ENCODE results near the gene GYPE.
"Not testable (repeated sequence)": the region's sequence is repeated elsewhere in the genome, so short reads cannot be mapped to it uniquely, and the experiment has no call there.

Gene GYPE

DNA sequence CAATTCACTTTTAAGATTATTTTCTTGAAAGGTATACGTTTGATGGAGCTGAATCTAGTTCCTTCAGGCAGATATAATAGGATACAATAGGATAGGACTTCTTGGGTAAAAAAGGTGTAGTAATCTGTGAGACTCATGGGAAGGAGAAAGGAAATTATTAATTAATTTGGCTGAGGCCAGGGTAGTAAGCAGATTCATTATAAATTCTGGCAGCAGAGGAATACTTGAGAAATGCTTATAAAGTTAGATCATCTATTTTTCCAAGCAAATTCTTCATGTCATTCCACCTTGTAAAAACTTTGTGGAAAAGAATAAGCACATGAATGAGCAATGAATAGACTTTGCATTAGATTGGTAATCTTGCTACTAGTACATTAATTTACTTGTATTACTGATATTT, 46.9 kb downstream of the GYPE start:
- TF ChIP-seq, protein P1, sequence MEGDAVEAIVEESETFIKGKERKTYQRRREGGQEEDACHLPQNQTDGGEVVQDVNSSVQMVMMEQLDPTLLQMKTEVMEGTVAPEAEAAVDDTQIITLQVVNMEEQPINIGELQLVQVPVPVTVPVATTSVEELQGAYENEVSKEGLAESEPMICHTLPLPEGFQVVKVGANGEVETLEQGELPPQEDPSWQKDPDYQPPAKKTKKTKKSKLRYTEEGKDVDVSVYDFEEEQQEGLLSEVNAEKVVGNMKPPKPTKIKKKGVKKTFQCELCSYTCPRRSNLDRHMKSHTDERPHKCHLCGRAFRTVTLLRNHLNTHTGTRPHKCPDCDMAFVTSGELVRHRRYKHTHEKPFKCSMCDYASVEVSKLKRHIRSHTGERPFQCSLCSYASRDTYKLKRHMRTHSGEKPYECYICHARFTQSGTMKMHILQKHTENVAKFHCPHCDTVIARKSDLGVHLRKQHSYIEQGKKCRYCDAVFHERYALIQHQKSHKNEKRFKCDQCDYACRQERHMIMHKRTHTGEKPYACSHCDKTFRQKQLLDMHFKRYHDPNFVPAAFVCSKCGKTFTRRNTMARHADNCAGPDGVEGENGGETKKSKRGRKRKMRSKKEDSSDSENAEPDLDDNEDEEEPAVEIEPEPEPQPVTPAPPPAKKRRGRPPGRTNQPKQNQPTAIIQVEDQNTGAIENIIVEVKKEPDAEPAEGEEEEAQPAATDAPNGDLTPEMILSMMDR (IDR thresholded peaks at IDR 0.05; ENCODE audit: poor library complexity, severe bottlenecking), result no peak
- no peak for ATAC-seq (ENCODE audit: low read depth)
- DNase-seq (ENCODE audit: low spot score), result no peak

DNA sequence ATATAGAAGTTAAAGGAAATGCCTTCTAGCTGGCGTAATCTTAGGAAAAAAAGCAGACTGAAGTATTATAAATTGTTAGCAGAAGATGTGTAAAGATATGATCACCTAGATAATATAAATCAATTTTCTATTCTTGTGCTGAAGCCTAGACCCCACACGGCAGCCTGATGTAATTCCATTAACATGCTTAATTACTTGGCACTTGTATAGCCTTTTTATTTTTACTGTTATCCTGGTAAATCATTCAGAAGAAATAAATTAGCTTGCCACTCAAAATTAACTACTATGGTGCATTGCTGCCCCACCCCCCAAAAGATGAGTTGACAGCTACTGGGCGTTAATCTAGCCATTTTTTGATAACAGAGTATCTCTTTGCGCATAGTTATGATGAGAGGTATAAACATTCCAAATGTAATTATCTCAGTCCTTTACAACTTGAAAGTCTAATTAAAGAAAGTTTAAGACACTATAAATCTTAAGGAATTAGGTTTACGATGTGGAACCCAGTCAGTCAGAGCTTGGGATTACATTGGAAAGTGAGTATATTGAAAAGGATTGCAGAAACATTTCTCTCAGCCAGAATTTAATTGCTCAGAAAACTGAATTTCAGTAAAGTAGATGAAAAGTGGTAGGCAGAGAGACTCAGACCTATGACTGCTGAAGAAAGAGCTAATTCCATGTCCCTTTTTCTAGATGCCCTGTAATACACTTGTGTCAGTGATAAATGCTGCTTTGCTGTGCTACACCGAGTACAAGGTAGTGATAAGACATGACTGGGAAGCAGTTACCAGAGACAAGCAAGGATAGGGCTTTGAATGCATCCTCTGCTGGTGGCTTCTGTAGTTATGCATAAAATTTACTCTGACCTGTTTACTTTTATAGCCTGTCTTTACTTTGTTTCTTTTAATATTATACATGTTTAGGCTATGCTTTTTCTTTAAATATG, 47.7 kb downstream of the GYPE start:
- DNase-seq (ENCODE audit: low spot score); ATAC-seq (ENCODE audit: low read depth); H3K27ac ChIP-seq (ENCODE audit: poor library complexity, severe bottlenecking); H3K4me3 ChIP-seq (ENCODE audit: severe bottlenecking); H3K27me3 ChIP-seq (ENCODE audit: insufficient read depth, poor library complexity, severe bottlenecking); H3K36me3 ChIP-seq (ENCODE audit: low read depth); H3K9me3 ChIP-seq (ENCODE audit: severe bottlenecking); H3K4me1 ChIP-seq (ENCODE audit: insufficient read depth, poor library complexity, severe bottlenecking): not testable (repeated sequence)

More for the DNA sequence above, 46.9 kb downstream of the GYPE start:
- Histone ChIP-seq H3K27me3 (ENCODE audit: insufficient read depth, poor library complexity, severe bottlenecking) (no peaks in the 10 kb centered on the region), H3K36me3 (ENCODE audit: low read depth) (no peaks in the 10 kb centered on the region), H3K4me3 (ENCODE audit: severe bottlenecking) (no peak overlapping the region), H3K9me3 (ENCODE audit: severe bottlenecking) (no peaks in the 10 kb centered on the region), H3K27ac (ENCODE audit: poor library complexity, severe bottlenecking) (no peak overlapping the region), H3K4me1 (ENCODE audit: insufficient read depth, poor library complexity, severe bottlenecking) (no peaks in the 10 kb centered on the region)

DNA sequence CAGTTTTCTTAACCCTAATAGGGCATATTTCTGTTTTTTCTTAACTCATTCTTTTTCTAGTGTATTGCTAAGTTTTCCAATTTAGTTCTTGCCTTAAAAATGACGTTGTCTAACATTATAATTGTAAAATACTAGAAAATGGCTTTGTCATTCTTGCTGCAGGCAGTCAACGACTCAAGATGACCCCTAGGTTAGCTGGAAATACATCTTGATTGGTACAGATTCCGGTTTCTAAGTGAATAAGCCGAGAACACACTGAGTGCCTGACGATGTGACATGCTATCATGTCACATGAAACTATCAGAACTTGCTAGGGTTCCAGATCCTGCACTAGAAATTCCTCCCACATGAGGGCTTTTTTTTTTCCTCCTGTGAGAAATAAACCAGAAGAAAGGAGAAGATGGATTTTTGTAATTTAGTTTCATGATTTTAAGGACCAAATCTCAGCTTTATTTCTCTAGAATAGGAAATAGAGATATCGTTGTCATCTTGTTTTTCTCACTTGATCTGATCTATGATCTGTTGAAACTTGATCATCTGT, 49.3 kb downstream of the GYPE start:
- ATAC-seq (ENCODE audit: low read depth); H3K27me3 ChIP-seq (ENCODE audit: insufficient read depth, poor library complexity, severe bottlenecking); H3K36me3 ChIP-seq (ENCODE audit: low read depth); DNase-seq (ENCODE audit: low spot score); H3K9me3 ChIP-seq (ENCODE audit: severe bottlenecking); H3K4me1 ChIP-seq (ENCODE audit: insufficient read depth, poor library complexity, severe bottlenecking); H3K27ac ChIP-seq (ENCODE audit: poor library complexity, severe bottlenecking); H3K4me3 ChIP-seq (ENCODE audit: severe bottlenecking): not testable (repeated sequence)

DNA sequence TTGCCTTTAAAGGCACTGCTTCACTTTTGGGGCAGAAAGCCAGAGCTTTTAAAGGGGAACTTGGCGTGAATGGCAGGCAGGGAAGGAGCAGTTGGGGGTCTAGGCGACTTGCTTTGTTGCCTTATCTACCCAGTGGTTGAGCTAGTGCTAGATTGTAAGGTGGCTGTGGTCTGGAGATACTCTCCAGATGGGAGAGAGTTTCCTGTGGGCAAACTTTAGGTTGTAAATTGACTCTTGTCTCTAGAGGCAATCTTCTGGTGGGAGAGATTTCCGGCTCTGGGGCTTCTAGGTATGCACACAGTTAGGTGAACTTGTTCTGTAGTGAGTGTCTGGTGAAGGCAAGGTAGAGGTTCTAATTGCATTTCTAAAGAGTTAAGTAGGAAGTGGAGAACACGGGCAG, 50.7 kb downstream of the GYPE start:
- H3K4me1 ChIP-seq (ENCODE audit: insufficient read depth, poor library complexity, severe bottlenecking); DNase-seq (ENCODE audit: low spot score); H3K36me3 ChIP-seq (ENCODE audit: low read depth); H3K9me3 ChIP-seq (ENCODE audit: severe bottlenecking); H3K4me3 ChIP-seq (ENCODE audit: severe bottlenecking); H3K27ac ChIP-seq (ENCODE audit: poor library complexity, severe bottlenecking); ATAC-seq (ENCODE audit: low read depth); H3K27me3 ChIP-seq (ENCODE audit: insufficient read depth, poor library complexity, severe bottlenecking): not testable (repeated sequence)

DNA sequence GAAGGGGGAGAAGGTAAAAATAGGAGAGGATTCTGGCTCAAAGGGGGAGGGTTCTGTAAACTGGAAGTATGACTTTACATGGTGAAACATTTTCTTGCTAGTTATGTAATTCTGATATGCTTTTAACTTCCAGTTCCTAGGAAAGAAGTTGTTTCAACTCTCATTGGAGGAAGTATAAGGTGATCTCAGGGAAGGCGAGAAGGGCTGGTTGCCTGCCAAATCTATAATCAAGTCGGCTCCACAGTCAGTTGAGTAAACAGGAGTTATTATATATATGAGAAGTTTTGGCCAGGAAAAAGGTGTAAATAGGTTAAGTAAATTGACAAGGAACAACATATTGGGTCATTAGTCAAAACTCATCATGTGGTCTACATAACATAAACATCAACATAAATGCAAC, 56.1 kb downstream of the GYPE start:
- ATAC-seq (ENCODE audit: low read depth); H3K27ac ChIP-seq (ENCODE audit: poor library complexity, severe bottlenecking); DNase-seq (ENCODE audit: low spot score); H3K27me3 ChIP-seq (ENCODE audit: insufficient read depth, poor library complexity, severe bottlenecking); H3K9me3 ChIP-seq (ENCODE audit: severe bottlenecking); H3K4me3 ChIP-seq (ENCODE audit: severe bottlenecking); H3K36me3 ChIP-seq (ENCODE audit: low read depth); H3K4me1 ChIP-seq (ENCODE audit: insufficient read depth, poor library complexity, severe bottlenecking): not testable (repeated sequence)

DNA sequence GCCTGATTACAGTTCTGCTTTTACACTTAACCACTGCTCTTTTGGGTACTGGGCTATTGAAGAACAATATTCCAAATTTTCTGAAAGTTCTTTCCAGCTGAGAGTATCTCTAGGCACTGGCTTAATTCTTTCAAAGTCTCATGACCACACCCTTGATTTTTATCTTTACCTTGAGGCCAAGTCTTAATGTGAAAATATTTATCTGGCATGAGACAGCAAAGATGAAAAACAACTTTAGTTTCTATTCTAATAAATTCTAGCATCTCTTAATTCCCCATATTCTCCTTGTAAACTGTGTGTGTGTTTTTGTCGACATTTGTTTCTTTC, 61.9 kb downstream of the GYPE start:
- DNase-seq (ENCODE audit: low spot score); H3K9me3 ChIP-seq (ENCODE audit: severe bottlenecking); H3K4me1 ChIP-seq (ENCODE audit: insufficient read depth, poor library complexity, severe bottlenecking); H3K4me3 ChIP-seq (ENCODE audit: severe bottlenecking); H3K27me3 ChIP-seq (ENCODE audit: insufficient read depth, poor library complexity, severe bottlenecking); H3K36me3 ChIP-seq (ENCODE audit: low read depth); ATAC-seq (ENCODE audit: low read depth); H3K27ac ChIP-seq (ENCODE audit: poor library complexity, severe bottlenecking): not testable (repeated sequence)

DNA sequence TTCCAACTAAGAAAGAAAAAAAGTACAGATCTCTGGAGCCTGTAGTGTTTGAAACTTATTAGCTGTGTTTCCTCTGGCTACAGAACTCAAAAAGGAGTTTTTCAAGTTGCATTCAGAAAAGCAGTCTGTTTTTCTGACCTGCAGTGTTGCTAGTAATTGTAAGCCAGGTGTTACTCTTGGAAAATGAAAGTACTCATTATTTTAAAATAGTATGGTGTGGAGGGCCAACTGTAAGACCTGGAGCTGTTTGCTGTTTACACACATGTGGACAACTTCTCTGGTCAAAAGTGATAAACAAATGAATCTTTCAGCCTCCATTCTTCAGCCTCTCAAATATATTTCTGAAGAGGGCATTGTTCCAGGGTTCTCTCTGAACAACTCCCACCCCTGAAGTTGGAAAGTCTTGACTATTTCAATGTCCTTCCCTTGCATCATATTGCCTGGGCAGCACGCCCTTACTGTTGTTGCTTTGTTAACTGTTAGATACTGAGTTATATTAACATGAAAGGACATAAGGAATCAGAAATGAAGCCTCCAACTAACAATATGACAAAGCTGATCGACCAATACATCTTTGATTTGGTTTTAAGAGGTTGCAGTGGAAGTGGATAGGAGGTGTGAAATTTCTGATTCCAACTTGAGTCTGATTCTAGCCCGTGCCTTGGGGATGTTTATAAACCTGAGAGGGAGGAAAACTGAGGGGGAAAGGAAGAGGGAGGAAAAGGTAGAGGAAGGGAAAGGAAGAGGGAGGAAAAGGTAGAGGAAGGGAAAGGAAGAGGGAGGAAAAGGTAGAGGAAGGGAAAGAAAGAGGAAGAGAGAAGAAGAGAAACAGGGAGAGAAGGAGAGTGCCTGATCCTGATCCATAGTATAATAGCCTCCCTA, 62.5 kb downstream of the GYPE start:
- H3K4me3 ChIP-seq (ENCODE audit: severe bottlenecking); H3K36me3 ChIP-seq (ENCODE audit: low read depth); H3K27ac ChIP-seq (ENCODE audit: poor library complexity, severe bottlenecking); H3K27me3 ChIP-seq (ENCODE audit: insufficient read depth, poor library complexity, severe bottlenecking); ATAC-seq (ENCODE audit: low read depth); H3K9me3 ChIP-seq (ENCODE audit: severe bottlenecking); H3K4me1 ChIP-seq (ENCODE audit: insufficient read depth, poor library complexity, severe bottlenecking); DNase-seq (ENCODE audit: low spot score): not testable (repeated sequence)

DNA sequence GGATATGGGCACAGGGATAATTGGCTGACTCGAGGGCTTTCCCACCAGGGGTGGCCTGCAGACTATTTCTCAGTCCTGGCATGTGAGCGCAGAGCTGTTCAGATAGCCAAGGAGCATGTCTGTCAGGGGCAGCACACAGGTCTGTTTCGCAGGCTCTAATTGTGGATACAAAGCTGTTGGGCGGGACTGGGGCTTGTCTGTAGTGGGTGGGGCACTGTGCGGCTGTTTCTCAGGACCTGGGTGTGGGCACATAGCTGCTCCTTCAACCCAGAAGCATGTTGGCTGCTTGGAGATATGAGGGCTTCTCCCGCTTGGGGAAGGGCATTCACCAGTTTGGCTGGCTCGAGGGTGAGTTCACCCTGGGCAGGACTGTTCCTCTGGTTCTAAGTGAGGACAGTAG, 65.9 kb downstream of the GYPE start:
- H3K9me3 ChIP-seq (ENCODE audit: severe bottlenecking); H3K27ac ChIP-seq (ENCODE audit: poor library complexity, severe bottlenecking); ATAC-seq (ENCODE audit: low read depth); DNase-seq (ENCODE audit: low spot score); H3K4me1 ChIP-seq (ENCODE audit: insufficient read depth, poor library complexity, severe bottlenecking); H3K4me3 ChIP-seq (ENCODE audit: severe bottlenecking); H3K36me3 ChIP-seq (ENCODE audit: low read depth); H3K27me3 ChIP-seq (ENCODE audit: insufficient read depth, poor library complexity, severe bottlenecking): not testable (repeated sequence)

DNA sequence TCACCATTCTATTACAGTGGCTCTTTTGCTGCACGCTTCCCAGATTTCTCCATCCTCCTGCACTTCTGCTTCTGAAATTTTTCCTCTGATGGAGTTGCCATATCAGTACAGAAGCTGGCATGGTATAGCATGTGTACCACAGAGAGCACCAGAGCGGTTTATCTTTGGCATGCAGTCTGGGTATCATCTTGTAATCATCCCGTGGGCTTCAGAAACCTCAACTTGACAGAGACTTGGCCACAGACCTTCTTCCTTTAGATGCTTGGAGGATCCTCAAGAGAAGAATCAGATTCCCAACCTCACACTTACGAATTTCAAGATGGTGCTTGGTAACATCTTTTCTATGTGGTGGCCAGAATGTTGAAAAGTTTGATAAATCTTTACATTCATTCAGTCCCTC, 71.2 kb downstream of the GYPE start:
- not testable (repeated sequence) for H3K36me3 ChIP-seq (ENCODE audit: low read depth); H3K4me3 ChIP-seq (ENCODE audit: severe bottlenecking); ATAC-seq (ENCODE audit: low read depth); H3K4me1 ChIP-seq (ENCODE audit: insufficient read depth, poor library complexity, severe bottlenecking); H3K9me3 ChIP-seq (ENCODE audit: severe bottlenecking); H3K27ac ChIP-seq (ENCODE audit: poor library complexity, severe bottlenecking); H3K27me3 ChIP-seq (ENCODE audit: insufficient read depth, poor library complexity, severe bottlenecking); DNase-seq (ENCODE audit: low spot score)

DNA sequence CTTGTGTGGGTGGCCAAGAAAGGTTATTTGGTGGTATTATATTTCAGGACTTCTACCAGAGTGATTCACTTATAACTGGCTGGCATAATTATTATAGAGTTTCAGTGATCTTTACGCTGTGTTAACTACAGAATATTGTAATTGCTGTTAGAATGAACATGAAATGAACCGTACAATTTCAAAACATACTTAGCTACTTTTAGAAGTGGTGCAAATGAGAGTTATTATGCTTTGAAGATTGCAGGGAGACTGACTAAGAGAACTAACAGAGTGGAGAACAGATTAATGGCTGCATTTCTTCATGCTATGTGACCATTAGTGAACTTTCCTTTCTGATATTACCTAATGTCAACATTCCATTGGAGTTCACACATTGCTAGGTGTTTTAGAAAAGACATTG, 71.7 kb downstream of the GYPE start:
- not testable (repeated sequence) for DNase-seq (ENCODE audit: low spot score); H3K4me1 ChIP-seq (ENCODE audit: insufficient read depth, poor library complexity, severe bottlenecking); H3K36me3 ChIP-seq (ENCODE audit: low read depth); H3K27me3 ChIP-seq (ENCODE audit: insufficient read depth, poor library complexity, severe bottlenecking); H3K9me3 ChIP-seq (ENCODE audit: severe bottlenecking); ATAC-seq (ENCODE audit: low read depth); H3K4me3 ChIP-seq (ENCODE audit: severe bottlenecking); H3K27ac ChIP-seq (ENCODE audit: poor library complexity, severe bottlenecking)

Data from RWPE2 (cell line).